ENCODE data around the gene AADACL2. TPM values are rescaled to one million over a fixed set of nuclear protein-coding genes. Genes with fewer than 3 reads are reported as not detected.

AADACL2 gene
- total RNA-seq, 2 donors from 2014 or later, result not detected

DNA sequence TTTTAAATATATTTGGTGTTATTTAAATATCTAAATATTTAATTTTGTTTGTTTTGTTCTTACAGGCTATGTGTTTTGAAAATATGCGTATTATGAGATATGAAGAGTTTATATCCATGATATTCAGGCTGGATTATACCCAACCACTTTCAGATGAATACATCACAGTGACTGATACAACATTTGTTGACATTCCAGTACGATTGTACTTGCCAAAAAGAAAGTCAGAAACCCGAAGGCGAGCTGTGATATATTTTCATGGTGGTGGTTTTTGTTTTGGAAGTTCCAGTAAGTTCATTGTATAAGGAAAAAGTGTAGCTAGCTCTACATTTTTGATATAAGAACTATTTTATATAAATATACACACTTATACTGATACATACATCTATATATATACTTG is 6.9 kb downstream of the AADACL2 start:
- TF ChIP-seq, protein P1, sequence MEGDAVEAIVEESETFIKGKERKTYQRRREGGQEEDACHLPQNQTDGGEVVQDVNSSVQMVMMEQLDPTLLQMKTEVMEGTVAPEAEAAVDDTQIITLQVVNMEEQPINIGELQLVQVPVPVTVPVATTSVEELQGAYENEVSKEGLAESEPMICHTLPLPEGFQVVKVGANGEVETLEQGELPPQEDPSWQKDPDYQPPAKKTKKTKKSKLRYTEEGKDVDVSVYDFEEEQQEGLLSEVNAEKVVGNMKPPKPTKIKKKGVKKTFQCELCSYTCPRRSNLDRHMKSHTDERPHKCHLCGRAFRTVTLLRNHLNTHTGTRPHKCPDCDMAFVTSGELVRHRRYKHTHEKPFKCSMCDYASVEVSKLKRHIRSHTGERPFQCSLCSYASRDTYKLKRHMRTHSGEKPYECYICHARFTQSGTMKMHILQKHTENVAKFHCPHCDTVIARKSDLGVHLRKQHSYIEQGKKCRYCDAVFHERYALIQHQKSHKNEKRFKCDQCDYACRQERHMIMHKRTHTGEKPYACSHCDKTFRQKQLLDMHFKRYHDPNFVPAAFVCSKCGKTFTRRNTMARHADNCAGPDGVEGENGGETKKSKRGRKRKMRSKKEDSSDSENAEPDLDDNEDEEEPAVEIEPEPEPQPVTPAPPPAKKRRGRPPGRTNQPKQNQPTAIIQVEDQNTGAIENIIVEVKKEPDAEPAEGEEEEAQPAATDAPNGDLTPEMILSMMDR (IDR thresholded peaks at IDR 0.05), result no peak

DNA sequence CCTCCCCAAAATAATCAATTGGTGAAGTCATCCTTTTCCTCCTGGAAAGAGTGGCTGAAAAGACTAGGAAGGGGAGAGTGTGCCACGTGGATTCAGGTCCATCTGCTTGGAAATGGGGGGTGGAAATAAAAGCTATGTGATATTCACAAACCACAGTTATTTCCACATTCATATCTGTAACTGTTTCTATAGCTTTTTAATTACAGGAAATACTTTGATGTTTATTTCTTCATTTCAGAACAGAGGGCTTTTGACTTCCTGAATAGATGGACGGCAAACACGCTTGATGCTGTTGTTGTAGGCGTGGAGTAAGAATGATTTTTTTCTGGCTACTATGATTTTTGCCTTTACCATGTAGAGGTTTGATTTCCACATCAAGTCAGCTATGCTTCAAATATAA is 10.1 kb downstream of the AADACL2 start:
- no peak for ATAC-seq (ENCODE audit: insufficient number of reproducible peaks, low FRiP score, low read depth)
- no peak overlapping the region for H3K27ac ChIP-seq
- H3K27me3 ChIP-seq (replicated peaks; ENCODE audit: insufficient read depth), result no peaks in the 10 kb centered on the region
- no peaks in the 10 kb centered on the region for H3K9me3 ChIP-seq
- DNase-seq (ENCODE audit: low spot score), result no peak
- no peaks in the 10 kb centered on the region for H3K36me3 ChIP-seq
- H3K4me3 ChIP-seq, result no peak overlapping the region
- no peaks in the 10 kb centered on the region for H3K4me1 ChIP-seq (ENCODE audit: control insufficient read depth in 1 of 2, low read depth in 2 of 2)
- TF ChIP-seq, protein P1 (IDR thresholded peaks at IDR 0.05), result no peak

More for the DNA sequence above, 6.9 kb downstream of the AADACL2 start:
- DNase-seq (ENCODE audit: low spot score) (no peak), ATAC-seq (ENCODE audit: insufficient number of reproducible peaks, low FRiP score, low read depth) (no peak)
- Histone ChIP-seq H3K36me3 (no peaks in the 10 kb centered on the region), H3K27me3 (replicated peaks; ENCODE audit: insufficient read depth) (no peaks in the 10 kb centered on the region), H3K4me3 (no peak overlapping the region), H3K27ac (no peak overlapping the region), H3K4me1 (ENCODE audit: control insufficient read depth in 1 of 2, low read depth in 2 of 2) (no peaks in the 10 kb centered on the region), H3K9me3 (no peaks in the 10 kb centered on the region)

- TF ChIP-seq, protein P1 (IDR thresholded peaks at IDR 0.05), result no peak
- no peak overlapping the region for H3K4me3 ChIP-seq
- H3K9me3 ChIP-seq, result no peaks in the 10 kb centered on the region
- DNase-seq (ENCODE audit: low spot score) (no peak), ATAC-seq (ENCODE audit: insufficient number of reproducible peaks, low FRiP score, low read depth) (no peak)
- no peak overlapping the region for H3K27ac ChIP-seq
- H3K36me3 ChIP-seq, result no peaks in the 10 kb centered on the region
- H3K27me3 ChIP-seq (replicated peaks; ENCODE audit: insufficient read depth), result no peaks in the 10 kb centered on the region
- H3K4me1 ChIP-seq (ENCODE audit: control insufficient read depth in 1 of 2, low read depth in 2 of 2), result no peaks in the 10 kb centered on the region
These were observed 16.5 kb downstream of the AADACL2 start for GRCh38 chr3:151750181-151750580.

DNA sequence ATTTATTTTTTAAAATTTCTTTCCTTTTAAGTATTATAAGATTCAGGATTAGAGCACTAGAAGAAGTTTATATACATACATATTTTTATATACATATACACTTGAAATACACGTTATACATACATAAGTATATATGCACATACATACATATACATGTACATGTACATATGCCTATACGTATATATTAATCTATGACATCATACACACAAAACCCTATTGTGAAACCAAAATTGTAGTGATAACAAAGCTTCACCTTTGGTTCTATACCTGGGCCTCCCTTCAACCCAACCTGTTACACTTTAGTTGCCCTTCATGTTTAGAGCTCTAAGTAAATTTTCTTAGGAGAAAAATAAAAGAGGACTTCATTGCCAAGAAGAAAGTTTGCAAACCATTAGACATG is 17.0 kb downstream of the AADACL2 start:
- no peaks in the 10 kb centered on the region for H3K27me3 ChIP-seq (replicated peaks; ENCODE audit: insufficient read depth)
- DNase-seq (ENCODE audit: low spot score), result no peak
- no peaks in the 10 kb centered on the region for H3K9me3 ChIP-seq
- TF ChIP-seq, protein P1 (IDR thresholded peaks at IDR 0.05), result no peak
- no peaks in the 10 kb centered on the region for H3K36me3 ChIP-seq
- no peak for ATAC-seq (ENCODE audit: insufficient number of reproducible peaks, low FRiP score, low read depth)
- no peaks in the 10 kb centered on the region for H3K4me1 ChIP-seq (ENCODE audit: control insufficient read depth in 1 of 2, low read depth in 2 of 2)
- no peak overlapping the region for H3K27ac ChIP-seq
- no peak overlapping the region for H3K4me3 ChIP-seq

DNA sequence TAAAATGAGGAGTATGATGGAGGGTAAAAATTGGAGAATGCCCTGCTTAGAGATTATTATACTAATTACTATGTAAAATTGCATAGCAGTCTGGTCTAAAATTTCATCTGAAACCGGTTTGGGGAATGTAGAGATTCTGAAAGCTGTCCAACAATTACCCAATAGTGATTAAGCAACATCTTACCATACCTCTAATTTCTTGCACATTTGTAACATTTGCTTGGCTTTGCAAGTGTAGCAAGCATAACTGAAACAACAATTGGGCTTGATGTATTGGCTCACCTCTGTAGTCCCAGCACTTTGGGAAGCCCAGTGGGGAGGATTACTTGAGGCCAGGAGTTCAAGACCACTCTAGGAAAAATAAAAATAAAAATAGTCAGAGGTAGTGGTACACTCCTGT is 17.4 kb downstream of the AADACL2 start:
- Histone ChIP-seq H3K27me3 (replicated peaks; ENCODE audit: insufficient read depth) (no peaks in the 10 kb centered on the region), H3K4me3 (no peak overlapping the region), H3K4me1 (ENCODE audit: control insufficient read depth in 1 of 2, low read depth in 2 of 2) (no peaks in the 10 kb centered on the region), H3K9me3 (no peaks in the 10 kb centered on the region), H3K36me3 (no peaks in the 10 kb centered on the region), H3K27ac (no peak overlapping the region)
- TF ChIP-seq, protein P1 (IDR thresholded peaks at IDR 0.05), result no peak
- no peak for ATAC-seq (ENCODE audit: insufficient number of reproducible peaks, low FRiP score, low read depth)
- DNase-seq (ENCODE audit: low spot score), result no peak

All from thoracic aorta (tissue), 2 donors.